ENCODE data around the gene FES.

Gene FES

DNA sequence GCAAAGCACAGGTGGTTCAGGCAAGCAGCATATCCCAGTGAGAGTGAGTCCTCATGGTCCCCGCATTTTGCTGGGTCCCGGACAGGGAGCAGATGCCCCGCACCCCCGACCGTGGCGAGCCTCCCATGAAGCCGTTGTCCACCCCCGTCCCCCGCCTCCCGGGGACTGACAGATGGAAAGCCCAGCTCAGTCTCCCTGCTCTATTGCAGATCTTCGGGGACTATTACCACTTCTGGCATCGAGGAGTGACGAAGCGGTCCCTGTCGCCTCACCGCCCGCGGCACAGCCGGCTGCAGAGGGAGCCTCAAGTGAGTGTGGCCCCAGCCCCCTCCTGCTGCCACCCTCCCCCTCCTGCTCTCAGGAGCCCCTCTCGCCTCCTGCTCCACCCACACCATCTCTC, 8.3 kb upstream of the FES start:
- no peak for DNase-seq (ENCODE audit: low read depth in 2 of 2)

DNA sequence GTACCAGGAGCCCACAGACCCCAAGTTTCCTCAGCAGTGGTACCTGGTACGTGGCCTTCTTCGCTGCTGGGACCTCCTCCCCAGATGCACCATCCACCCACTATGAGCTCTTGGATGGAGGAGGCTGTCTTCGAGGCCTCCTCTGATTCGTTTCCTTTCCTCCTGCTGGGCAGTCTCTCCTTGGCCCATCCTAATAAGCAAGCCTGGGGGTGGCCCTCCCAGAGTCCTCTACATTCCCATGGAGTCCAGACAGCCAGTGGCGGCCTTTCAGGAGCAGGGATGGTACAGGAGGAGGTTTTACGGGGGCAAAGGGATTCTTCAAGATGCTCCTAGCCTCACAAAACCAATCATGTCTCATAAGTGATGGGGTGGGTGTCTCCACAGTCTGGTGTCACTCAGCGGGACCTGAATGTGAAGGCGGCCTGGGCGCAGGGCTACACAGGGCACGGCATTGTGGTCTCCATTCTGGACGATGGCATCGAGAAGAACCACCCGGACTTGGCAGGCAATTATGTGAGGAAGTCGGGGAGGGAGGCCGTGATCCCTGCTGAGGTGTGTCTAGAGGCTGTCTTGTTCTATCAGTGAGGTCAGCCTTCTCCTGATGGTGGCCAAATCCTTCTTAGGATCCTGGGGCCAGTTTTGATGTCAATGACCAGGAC, 7.7 kb upstream of the FES start:
- DNase-seq (ENCODE audit: low read depth in 2 of 2): no peak

DNA sequence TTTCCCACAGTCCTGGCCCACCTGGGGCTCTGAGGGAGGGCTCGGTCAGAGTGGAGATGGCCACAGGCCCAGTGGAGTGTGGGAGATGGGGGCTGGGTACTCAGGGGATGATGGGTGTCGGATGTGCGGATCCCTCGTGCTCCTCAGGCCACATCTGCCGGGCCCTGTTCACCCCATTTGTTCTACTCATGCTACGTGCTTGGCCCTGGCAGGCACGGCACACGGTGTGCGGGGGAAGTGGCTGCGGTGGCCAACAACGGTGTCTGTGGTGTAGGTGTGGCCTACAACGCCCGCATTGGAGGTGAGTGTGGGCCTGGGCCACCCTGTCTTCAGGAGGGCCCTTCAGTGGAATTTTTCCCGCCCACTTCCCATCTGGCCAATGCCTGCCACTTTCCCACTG, 7.0 kb upstream of the FES start:
- DNase-seq (ENCODE audit: low read depth in 2 of 2): no peak

DNA sequence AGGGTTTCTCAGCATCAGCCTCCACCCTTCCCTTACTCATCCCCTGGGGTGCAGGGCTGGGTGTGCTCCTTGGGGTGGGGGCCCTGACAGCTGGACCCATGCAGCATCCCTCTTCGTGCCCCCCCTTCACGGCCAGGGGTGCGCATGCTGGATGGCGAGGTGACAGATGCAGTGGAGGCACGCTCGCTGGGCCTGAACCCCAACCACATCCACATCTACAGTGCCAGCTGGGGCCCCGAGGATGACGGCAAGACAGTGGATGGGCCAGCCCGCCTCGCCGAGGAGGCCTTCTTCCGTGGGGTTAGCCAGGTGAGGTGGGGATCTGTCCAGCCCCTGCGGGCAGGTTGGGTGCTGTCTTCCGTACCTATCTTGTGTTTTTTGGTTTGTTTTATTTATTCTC, 6.3 kb upstream of the FES start:
- no peak for DNase-seq (ENCODE audit: low read depth in 2 of 2)

DNA sequence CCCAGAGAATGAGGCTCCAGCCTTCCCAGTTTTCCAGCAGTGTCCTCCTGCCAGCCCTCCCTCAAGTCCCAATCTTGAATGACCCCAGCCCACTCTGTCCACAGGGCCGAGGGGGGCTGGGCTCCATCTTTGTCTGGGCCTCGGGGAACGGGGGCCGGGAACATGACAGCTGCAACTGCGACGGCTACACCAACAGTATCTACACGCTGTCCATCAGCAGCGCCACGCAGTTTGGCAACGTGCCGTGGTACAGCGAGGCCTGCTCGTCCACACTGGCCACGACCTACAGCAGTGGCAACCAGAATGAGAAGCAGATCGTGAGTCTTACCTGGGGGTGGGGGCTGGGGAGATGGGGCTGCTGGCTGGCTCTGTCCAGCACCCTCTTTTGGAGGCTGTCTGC, 5.6 kb upstream of the FES start:
- DNase-seq (ENCODE audit: low read depth in 2 of 2): no peak

DNA sequence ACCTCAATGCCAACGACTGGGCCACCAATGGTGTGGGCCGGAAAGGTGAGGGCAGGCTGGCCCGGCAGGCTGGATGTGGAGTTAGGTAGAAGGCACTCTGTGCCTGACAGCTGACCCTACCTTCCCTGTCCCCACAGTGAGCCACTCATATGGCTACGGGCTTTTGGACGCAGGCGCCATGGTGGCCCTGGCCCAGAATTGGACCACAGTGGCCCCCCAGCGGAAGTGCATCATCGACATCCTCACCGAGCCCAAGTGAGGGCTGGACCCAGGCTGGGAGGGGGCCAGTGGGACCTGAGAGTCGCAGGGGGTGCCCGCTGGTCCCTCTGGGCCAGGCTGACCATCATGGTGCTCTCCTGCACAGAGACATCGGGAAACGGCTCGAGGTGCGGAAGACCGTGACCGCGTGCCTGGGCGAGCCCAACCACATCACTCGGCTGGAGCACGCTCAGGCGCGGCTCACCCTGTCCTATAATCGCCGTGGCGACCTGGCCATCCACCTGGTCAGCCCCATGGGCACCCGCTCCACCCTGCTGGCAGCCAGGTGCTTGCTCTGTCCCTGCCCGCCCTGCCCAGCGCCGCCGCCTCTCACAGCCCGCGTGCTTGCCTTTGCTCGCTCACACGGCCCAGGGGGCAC, 4.5 kb upstream of the FES start:
- DNase-seq (ENCODE audit: low read depth in 2 of 2): no peak

DNA sequence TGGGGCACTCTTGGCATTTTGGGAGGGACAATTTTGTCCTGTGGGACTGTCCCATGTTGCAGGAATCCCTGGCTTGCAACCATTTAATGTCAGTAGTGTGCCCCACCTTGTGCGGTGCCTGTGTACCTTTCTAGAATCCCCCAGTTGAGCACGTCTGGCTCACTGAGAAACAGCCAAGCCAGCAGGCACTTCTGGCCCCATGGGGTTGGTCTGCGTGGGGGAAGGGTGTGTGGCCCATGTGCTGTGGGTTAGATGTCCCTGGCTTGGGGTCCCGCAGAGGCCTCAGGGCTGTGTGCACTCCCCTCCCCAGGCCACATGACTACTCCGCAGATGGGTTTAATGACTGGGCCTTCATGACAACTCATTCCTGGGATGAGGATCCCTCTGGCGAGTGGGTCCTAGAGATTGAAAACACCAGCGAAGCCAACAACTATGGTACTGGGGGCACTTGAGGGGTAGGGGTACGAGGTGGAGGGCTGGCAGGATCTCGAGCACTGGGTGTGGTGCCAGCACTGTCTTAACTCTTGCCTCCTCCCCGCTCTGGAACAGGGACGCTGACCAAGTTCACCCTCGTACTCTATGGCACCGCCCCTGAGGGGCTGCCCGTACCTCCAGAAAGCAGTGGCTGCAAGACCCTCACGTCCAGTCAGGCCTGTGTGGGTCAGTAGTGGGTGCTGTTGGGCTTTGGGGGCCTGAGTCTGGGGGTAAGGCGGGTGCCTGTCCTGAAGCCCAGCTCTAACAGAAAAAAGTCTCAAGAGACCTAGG, 3.7 kb upstream of the FES start:
- no peak for DNase-seq (ENCODE audit: low read depth in 2 of 2)

DNA sequence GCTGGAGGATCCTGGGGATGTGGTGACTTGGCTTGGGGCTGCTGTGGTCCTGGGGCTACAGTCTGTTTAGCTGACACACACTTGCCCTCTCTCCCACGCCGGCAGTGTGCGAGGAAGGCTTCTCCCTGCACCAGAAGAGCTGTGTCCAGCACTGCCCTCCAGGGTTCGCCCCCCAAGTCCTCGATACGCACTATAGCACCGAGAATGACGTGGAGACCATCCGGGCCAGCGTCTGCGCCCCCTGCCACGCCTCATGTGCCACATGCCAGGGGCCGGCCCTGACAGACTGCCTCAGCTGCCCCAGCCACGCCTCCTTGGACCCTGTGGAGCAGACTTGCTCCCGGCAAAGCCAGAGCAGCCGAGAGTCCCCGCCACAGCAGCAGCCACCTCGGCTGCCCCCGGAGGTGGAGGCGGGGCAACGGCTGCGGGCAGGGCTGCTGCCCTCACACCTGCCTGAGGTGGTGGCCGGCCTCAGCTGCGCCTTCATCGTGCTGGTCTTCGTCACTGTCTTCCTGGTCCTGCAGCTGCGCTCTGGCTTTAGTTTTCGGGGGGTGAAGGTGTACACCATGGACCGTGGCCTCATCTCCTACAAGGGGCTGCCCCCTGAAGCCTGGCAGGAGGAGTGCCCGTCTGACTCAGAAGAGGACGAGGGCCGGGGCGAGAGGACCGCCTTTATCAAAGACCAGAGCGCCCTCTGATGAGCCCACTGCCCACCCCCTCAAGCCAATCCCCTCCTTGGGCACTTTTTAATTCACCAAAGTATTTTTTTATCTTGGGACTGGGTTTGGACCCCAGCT, 2.9 kb upstream of the FES start:
- DNase-seq (ENCODE audit: low read depth in 2 of 2): no peak

DNA sequence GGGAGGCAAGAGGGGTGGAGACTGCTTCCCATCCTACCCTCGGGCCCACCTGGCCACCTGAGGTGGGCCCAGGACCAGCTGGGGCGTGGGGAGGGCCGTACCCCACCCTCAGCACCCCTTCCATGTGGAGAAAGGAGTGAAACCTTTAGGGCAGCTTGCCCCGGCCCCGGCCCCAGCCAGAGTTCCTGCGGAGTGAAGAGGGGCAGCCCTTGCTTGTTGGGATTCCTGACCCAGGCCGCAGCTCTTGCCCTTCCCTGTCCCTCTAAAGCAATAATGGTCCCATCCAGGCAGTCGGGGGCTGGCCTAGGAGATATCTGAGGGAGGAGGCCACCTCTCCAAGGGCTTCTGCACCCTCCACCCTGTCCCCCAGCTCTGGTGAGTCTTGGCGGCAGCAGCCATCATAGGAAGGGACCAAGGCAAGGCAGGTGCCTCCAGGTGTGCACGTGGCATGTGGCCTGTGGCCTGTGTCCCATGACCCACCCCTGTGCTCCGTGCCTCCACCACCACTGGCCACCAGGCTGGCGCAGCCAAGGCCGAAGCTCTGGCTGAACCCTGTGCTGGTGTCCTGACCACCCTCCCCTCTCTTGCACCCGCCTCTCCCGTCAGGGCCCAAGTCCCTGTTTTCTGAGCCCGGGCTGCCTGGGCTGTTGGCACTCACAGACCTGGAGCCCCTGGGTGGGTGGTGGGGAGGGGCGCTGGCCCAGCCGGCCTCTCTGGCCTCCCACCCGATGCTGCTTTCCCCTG, 2.2 kb upstream of the FES start:
- no peak for DNase-seq (ENCODE audit: low read depth in 2 of 2)

DNA sequence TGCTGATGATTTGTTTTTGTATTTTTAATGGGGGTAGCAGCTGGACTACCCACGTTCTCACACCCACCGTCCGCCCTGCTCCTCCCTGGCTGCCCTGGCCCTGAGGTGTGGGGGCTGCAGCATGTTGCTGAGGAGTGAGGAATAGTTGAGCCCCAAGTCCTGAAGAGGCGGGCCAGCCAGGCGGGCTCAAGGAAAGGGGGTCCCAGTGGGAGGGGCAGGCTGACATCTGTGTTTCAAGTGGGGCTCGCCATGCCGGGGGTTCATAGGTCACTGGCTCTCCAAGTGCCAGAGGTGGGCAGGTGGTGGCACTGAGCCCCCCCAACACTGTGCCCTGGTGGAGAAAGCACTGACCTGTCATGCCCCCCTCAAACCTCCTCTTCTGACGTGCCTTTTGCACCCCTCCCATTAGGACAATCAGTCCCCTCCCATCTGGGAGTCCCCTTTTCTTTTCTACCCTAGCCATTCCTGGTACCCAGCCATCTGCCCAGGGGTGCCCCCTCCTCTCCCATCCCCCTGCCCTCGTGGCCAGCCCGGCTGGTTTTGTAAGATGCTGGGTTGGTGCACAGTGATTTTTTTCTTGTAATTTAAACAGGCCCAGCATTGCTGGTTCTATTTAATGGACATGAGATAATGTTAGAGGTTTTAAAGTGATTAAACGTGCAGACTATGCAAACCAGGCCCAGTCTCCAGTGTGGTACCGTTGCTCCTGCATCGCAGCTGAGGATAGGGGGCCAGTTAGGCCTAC, 1.4 kb upstream of the FES start:
- no peak for DNase-seq (ENCODE audit: low read depth in 2 of 2)

DNA sequence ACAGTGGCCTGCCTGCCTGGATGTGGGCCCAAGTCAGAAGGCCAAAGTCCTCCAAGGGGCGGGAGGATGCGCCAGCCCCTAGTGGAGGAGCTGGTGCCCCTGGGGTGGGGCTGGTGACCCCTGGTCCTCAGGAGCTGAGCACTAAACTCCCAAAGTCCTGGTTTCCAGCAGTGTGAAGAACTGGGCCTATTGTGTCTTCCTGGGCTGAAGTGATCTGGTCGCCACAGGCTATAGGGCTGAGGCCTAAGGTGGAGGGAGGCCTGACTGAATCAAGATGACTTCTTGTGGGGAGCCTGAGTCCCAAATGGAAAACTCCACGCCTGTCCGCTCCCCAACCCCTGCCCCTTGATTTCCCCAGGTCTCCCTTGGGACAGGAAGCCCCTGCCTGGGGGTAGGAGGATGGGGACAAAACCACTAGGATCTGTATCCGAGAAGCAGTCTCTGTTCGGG, 753 bp upstream of the FES start:
- DNase-seq (ENCODE audit: low read depth in 2 of 2): no peak

DNA sequence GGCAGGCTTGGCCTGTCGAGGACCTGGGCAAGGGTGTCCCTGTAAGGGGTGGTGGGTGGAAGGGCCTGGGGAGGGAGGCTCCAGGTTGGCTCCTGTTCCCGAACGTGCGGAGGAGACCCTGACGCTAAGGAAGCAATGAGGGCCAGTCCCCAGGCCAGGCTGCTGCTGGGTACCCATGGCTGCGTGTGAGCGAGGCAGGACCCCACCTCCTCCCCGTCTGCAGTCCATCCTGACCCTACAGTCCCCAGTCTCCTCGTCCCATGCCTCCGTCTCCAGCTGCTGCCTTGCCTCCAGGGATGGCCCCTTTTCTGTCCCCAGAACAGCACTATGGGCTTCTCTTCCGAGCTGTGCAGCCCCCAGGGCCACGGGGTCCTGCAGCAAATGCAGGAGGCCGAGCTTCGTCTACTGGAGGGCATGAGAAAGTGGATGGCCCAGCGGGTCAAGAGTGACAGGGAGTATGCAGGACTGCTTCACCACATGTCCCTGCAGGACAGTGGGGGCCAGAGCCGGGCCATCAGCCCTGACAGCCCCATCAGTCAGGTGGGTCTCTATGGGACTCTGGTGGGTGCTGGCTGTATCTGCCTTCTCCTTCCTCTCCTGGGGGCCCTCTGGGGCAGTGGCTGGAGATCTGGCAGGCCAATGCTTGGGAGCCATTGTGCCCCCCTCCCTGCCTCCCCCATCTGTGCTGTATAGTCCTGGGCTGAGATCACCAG, 571 bp downstream of the FES start:
- no peak for DNase-seq (ENCODE audit: low read depth in 2 of 2)

DNA sequence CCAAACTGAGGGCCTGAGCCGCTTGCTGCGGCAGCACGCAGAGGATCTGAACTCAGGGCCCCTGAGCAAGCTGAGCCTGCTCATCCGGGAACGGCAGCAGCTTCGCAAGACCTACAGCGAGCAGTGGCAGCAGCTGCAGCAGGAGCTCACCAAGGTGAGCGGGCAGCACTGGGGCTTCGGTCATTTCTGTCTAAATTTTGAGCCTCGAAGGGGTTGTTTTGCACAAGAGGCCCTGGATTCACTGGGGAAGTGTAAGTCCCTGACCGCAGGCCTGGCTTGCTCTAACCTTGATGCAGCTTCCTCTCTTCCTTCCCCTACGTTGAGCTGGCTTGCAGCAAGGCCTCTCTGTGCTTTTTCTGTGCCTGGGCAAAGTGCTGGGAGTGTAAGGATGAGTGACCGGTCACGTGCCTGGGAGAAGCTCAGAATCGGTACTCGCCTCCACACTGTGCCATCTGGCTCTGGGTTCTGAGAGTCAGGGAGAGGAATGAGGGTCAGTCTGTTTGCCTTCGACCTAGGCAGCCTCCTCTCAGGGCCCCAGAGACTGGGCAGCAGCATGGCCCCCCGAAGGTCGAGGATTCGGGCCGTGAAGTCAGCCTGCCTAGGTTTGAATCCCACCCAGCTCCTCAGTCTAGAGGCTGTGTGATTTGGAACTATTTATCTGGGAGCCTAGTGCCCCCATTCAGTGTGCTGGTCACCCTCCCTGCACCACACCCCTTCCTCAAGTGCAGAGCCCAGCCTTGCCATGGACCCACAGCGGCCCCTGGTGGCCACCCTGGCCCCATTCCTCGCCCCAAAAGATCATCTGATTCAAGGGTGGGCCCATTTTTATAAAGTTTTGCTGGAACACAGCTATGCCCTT, 1.4 kb downstream of the FES start:
- DNase-seq (ENCODE audit: low read depth in 2 of 2): peak in 1 of 2 donors; percentile 60

DNA sequence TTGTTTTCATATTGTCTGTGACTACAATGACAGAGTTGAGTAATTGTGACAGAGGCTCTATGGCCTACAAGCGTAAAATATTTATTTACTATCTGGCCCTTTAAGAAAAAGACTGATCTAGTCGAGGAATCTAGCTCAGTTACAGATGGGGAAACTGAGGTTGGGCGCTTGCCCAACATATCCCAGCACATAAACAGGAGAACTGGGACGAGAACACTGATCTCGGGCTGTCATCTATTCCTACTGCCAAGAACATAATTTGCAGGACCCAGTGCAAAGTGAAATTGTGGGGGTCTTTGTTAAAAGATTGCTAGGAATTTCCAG, 1.9 kb downstream of the FES start:
- DNase-seq (ENCODE audit: low read depth in 2 of 2): no peak

DNA sequence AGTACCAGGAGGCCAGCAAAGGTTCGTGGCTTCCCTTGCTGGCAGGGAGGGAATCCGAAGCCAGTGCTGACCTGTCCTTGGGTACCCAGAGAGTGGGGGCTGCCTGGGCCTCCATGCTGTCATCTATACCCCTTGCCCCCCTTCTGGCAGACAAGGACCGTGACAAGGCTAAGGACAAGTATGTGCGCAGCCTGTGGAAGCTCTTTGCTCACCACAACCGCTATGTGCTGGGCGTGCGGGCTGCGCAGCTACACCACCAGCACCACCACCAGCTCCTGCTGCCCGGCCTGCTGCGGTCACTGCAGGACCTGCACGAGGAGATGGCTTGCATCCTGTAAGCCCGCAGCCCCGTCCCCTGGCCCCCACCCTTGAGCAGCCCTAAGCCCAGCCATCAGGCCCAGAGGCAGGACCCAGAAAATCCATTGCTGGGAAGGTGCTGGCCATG, 2.8 kb downstream of the FES start:
- DNase-seq (ENCODE audit: low read depth in 2 of 2): no peak

DNA sequence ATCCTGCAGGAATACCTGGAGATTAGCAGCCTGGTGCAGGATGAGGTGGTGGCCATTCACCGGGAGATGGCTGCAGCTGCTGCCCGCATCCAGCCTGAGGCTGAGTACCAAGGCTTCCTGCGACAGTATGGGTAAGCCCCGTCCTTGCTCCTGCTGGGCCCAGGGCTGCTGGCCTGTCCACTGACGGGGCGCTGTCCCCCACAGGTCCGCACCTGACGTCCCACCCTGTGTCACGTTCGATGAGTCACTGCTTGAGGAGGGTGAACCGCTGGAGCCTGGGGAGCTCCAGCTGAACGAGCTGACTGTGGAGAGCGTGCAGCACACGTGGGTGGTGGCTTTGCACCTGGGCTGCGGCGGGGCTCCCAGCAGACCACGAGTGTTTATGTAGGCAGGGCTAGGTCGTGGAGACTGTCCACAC, 5.0 kb downstream of the FES start:
- DNase-seq (ENCODE audit: low read depth in 2 of 2): no peak

DNA sequence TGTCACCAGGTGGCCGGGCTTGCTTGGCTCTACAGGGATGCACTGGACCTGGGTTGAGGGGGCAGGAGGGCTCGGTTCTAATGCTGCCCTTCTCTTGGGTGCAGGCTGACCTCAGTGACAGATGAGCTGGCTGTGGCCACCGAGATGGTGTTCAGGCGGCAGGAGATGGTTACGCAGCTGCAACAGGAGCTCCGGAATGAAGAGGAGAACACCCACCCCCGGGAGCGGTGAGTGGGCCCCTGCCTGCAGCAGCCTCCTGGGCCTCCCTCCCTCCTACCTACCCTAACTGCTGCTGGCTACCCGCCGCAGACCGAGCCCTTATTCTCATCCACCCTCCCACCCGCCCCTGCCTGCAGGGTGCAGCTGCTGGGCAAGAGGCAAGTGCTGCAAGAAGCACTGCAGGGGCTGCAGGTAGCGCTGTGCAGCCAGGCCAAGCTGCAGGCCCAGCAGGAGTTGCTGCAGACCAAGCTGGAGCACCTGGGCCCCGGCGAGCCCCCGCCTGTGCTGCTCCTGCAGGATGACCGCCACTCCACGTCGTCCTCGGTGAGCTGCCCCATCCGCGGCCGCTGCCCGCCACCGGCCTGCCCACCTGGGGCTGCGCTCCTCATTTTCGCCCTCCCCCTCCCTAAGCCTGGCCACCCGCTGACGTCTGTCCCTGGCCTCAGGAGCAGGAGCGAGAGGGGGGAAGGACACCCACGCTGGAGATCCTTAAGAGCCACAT, 5.6 kb downstream of the FES start:
- DNase-seq (ENCODE audit: low read depth in 2 of 2): no peak

DNA sequence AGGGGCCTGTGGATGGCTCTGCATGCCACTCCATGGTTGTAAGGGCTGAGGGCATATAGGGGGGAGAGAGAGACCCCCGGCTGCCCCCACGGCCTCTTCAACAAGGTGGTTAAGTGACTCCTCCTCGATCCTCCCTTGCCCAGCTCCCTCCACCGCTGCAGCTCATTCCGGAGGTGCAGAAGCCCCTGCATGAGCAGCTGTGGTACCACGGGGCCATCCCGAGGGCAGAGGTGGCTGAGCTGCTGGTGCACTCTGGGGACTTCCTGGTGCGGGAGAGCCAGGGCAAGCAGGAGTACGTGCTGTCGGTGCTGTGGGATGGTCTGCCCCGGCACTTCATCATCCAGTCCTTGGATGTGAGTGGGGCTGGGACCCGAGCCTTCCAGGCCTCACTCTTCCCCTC, 6.5 kb downstream of the FES start:
- no peak for DNase-seq (ENCODE audit: low read depth in 2 of 2)

Measured in stimulated activated CD8-positive, alpha-beta memory T cell treated with anti-CD3 and anti-CD28 coated beads, Interleukin-15, amount 100 ng/mL, for 48 hours (primary cell).